GM12865 (cell line): ENCODE measurements around the gene TMEM106B.

Source experiments
- DNase-seq: peaks from one replicate; pipeline ENCODE4 v3.0.0; 2010; ENCODE audit warnings: low read depth
- H3K4me3 ChIP-seq: 2 replicates; pipeline ENCODE4 v1.5.1; 2011; ENCODE audit warnings: mild to moderate bottlenecking, low read depth, low read length, control low read depth
- CTCF ChIP-seq: IDR thresholded peaks from 2 replicates; pipeline ENCODE4 v1.5.1; 2011; ENCODE audit warnings: low read length, control low read depth, low read depth, inconsistent platforms; ENCODE audit not compliant: insufficient read depth; ENCODE audit errors: missing control alignments

The TMEM106B gene

GRCh38 chr7:12239806-12240205, 28.7 kb downstream of the TMEM106B start:
- TF ChIP-seq CTCF: no peak
- no peak for DNase-seq
- H3K4me3 ChIP-seq: no peak overlapping the region

GRCh38 chr7:12244129-12244528, 33.0 kb downstream of the TMEM106B start:
- H3K4me3 ChIP-seq: no peak overlapping the region
- DNase-seq: peak; percentile 16
- TF ChIP-seq CTCF: peak; percentile 13

DNA sequence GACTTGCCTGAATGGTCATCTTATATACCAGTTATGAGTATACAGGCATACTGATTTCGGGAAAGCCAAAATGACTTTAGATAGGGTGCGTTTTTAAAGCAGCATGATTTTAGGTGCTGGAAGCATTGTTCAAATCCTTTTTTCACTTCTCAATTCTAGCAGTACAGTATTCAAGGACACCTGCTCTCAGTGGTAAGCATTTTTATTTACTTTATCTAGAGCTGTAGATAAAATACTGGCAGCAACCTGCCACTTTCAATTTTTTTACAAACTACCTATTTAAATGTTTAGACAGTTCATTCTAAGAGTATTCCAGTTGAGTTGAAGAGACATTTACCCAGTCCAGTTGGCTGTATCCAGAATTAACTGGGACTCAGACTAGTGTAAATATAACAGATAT, 33.6 kb downstream of the TMEM106B start:
- TF ChIP-seq CTCF: no peak
- DNase-seq: no peak
- H3K4me3 ChIP-seq: no peak overlapping the region

DNA sequence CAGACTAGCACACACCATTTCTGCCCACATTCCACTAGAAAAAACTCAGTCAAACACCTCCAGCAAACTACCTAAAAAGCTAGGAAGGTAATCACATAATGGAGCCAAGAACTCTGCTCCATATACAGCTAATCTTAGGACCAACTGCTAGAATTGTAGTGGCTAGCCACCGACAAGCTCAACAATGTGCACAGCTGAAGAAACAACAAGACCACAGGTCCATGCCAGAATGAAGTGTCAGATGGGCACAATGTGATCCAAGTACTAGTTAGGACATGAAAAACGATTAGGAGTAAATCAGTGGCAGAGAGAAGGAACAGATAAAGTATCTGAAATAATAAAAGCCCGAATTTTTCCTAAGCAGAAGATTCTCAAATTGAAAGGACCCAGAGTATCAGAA, 38.6 kb downstream of the TMEM106B start:
- TF ChIP-seq CTCF: no peak
- no peak overlapping the region for H3K4me3 ChIP-seq
- DNase-seq: no peak

DNA sequence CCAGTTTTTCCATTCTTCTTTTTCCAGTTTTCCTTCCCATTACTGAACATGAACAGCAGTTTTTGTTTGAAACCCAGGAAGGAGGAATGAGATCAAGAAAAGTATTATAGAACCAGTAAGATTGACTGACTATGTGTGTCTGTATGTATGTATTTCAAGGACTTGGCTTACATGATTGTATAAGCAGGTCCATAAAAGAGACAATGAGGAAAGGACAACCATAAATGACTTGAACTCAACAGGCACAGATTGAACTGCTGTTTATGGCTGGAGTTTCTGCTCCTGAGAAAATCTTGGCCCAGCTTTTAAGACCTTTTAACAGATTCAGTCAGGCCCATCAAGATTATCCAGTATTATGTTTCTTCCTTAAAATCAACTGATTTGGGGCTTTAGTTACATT, 39.1 kb downstream of the TMEM106B start:
- TF ChIP-seq CTCF: no peak
- DNase-seq: no peak
- no peak overlapping the region for H3K4me3 ChIP-seq

DNA sequence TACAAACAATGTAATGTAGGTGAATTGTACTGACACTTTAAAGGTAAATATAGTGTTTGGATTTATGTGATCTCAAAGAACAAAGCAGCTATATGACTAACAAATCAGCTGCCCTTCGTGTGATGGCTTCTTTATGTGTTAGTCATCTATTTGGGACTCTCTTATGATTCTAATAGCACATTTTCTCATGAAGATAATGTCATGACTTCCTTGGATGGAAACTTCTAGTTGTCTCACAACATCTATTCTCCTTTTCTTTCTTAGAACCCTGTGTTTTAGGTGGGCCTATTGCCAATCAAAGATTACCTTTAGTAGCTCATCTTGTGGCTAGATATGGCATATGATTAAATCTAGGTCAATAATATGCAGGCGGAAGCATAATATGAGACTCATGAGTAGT, 45.0 kb downstream of the TMEM106B start:
- DNase-seq: no peak
- no peak overlapping the region for H3K4me3 ChIP-seq
- TF ChIP-seq CTCF: no peak

DNA sequence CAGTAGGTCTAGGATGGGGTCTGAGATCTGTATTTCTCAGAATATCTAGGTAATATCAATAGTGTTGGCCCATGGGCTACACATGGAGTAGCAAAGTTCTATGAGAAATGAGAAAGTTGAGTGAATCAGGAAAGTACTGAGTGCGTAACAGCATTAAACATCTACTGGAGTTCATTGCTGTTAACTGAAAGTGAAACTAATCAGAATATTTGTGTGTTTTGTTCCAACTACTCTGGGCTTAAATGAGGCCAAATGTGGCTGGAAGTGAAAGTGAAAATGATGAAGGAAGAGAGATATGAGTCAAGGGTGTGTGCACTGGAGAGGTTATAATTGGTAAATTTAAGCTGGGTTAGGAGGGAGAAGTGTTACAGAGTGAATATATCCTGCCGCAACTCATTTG, 46.5 kb downstream of the TMEM106B start:
- TF ChIP-seq CTCF: no peak
- no peak overlapping the region for H3K4me3 ChIP-seq
- DNase-seq: peak; percentile 86
